Measurements from ENCODE around the gene LYRM4.
A peak's percentile ranks its signal among the peaks of the same experiment; 100 is the strongest.

Gene LYRM4

DNA sequence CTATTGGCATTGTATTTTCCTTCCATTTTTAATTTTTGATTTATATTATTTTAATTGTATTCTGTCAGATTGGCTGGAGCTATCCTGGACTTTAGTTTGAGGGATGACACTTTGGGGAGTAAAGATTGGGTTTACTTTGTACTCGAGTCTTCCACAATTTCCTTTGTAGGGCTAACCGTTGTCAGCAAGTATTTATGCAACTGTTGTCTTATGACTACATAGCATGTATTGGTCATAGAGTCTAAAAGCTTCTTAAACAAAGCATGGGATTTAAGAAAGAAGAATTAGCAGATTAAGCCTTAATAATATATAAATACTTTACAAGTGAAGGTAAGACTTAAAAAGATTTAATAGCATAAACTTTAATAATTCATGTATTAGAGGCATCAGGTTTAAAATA is 20.2 kb upstream of the LYRM4 start:
- no peak for DNase-seq (ENCODE audit: low read depth)

DNA sequence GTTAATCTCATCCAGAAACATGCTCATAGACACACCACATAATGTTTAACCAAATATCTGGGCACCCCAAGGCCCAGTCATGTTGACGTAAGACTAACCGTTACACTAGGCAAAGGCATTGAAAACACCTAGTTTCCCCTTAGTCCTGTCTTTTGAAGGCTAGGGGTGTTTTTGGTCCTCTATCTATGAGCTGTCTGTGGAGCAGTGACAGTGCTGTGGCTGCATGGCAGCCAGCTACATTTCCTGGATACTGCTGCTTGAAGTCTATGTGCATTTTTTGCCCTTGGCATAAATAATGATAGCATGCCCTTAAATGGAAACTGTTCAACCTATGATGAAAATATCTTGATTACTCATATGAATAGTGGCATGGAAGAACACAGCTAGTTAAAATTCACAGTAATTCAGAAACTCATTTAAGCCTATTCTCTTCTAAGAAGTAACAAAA is 19.2 kb upstream of the LYRM4 start:
- no peak for DNase-seq (ENCODE audit: low read depth)

DNA sequence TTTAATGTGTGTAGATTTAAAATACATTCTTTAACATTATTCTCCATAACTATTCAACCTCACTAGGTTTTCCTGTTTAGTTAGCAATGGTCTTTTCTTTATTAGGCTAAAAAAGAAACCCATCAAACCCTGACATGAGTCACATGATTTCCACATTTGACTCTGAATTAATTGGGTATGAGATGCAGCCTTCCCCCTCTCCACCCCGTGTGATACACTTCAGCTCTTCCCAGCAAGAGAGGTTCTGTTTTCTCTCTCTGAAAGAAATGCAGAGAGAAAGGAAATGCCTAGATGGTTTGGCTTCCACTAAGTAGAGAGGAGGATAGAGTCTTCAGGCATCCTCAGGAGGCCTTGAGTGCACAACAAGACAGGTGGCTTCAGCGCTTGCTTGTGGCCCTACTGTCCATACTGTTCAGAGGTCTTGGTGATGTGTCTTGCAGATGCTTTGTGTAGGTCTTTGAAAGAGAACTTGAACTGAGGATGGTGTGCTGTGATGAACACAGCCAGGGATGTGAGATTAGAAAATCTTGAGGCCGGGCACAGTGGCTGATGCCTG is 17.9 kb upstream of the LYRM4 start:
- DNase-seq (ENCODE audit: low read depth), result no peak

DNA sequence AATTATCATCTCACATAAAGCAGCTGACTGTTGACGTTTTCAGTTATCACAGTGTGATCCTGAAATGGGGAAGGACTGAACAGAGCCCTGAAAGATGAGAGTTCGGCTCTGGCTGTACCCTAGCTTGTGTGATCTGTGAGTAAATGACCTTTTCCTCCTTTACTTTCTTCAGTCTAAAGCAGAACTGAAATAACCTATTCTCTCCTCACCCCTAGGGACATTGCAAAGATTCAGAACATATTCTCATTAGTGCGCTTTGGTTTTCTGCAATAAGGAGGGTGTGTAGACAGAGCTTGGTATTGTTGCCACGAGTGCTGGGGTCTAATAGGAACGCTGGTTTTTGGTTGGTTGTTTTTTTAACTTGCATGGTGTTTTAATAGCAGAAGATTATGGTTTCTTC is 17.3 kb upstream of the LYRM4 start:
- DNase-seq (ENCODE audit: low read depth), result no peak

DNA sequence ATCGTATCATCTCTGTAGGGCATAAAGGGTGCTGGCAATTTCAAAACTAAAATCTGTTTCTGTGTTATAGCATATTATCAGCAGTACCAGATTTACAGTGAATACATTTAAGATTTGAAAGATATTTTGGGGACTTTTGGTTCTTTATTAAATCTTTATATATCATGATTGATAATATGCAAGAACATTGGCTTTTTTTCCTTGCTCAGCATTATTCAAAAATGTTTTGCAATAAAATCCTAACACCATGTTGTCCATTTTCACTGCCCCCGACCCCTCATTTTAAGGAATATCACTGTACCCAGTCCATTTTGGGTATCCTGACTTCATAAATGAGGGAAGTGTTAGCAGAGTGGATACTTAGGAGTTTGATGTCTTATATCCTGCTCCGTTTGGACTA is 16.8 kb upstream of the LYRM4 start:
- DNase-seq (ENCODE audit: low read depth), result no peak

DNA sequence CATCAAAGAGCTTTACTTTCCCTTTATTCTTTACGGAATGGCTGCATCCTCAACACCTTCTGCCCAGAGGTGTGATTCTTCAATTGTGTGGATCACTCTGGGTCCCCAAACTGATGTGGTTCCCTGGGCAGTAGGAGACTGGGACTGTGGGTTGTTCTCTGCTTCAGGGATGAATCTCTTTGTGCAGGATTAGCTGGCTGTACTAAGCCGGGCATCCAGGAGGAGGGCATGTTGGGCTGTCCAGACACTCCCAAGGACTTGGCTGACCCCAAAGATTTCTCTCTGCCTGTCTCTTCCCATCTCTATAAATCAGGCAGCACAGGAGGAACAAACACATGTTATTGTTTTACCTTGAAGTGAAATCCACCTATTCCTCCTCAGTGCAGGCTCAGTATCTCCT is 15.8 kb upstream of the LYRM4 start:
- no peak for DNase-seq (ENCODE audit: low read depth)

DNA sequence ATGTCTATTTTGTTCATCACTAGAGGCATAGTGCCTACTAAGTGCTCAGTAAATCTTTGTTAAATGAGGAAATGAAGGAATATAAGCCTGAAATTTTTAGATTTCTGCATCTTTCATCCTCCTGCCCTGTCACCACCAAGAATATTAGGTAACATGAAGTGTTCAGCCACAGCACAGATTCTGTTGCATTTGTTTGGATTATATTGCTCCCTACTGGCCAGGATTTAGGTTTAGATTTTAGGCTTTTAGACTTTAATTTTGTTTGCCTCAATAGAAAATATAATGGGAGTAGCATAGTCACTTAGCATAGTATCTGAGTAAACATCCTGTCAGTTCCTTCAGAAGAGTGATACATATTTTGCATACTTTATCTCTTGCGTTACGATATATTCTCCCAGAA is 14.7 kb upstream of the LYRM4 start:
- no peak for DNase-seq (ENCODE audit: low read depth)

DNA sequence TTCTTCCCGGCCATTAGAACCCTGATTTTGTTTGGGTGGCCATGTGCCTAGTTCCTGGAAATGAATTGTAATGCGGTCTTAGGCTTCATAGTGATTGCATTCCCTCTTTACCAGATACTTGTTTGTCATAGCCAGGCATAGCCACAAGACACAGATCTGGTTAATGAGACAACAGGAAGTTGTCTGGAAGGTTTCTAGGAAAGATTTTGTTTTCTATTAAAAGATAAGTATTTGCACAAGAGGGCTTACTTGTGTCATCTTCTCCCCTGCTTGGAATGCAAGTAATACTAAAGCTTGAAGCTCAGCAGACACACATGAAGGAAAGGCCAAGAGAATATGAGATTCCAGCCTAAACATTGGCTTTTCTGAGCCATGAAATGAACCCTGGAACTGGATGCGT is 13.5 kb upstream of the LYRM4 start:
- no peak for DNase-seq (ENCODE audit: low read depth)

DNA sequence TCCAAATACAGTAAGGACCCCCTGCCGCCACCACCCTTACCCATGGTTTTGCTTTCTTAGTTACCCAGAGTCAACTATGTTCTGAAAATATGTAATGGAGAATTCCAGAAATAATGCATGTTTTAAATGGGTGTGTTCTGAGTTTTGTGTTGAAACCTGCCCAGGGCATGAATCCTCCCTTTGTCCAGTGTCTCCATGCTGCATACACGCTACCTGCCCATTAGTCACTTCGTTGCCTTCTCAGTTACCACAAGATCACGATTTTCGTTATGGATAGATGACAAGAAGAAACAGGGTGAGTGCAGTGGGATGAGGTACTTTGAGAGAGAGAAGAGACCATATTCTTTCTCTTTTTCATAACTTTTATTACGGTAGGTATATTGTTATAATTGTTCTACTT is 11.2 kb upstream of the LYRM4 start:
- DNase-seq (ENCODE audit: low read depth), result no peak

DNA sequence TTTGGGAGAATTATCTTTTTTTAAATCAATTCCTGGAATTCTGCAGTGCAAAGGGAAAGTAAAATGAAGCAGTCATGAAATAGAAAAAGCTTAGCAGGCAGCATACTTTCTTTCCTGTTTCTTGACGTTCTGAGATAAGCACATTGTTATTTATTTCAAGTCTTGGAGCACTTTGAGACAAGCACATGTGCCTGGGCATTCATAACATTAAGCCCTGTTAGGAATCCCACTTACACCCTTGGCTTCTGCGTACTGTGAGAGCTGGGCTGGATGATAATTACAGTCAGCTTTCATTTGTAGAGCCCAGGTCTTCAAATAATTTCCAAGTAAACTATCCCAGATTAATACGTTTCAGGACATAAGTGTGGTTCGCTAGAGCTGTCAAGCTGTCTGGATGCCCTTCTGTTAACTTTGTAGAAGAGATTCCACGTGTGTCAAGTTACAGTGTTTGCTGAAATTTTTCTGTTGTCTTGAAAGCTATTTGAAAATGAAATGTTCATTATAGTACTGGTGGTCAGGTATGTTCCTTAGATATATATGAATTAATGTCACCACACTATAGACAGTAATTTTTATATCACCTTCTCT is 9.4 kb upstream of the LYRM4 start:
- no peak for DNase-seq (ENCODE audit: low read depth)

DNA sequence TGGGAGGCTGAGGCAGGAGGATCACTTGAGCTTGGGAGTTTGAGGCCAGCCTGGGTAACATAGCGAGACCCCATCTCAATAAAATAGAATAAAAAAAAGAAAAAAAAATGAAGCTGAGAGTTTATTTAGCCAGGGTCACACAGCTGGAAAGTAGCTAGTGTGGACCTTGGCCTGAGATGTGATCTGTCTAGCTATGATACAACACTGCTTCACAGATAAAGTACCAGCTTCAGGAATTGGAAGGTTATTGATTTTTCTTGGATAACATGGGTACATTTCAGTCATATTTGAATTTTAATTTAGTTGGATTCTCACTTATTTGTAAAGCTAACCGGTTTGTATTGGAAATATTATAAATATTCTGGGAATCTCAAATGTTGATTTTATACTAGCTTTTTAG is 5.7 kb upstream of the LYRM4 start:
- no peak for DNase-seq (ENCODE audit: low read depth)

DNA sequence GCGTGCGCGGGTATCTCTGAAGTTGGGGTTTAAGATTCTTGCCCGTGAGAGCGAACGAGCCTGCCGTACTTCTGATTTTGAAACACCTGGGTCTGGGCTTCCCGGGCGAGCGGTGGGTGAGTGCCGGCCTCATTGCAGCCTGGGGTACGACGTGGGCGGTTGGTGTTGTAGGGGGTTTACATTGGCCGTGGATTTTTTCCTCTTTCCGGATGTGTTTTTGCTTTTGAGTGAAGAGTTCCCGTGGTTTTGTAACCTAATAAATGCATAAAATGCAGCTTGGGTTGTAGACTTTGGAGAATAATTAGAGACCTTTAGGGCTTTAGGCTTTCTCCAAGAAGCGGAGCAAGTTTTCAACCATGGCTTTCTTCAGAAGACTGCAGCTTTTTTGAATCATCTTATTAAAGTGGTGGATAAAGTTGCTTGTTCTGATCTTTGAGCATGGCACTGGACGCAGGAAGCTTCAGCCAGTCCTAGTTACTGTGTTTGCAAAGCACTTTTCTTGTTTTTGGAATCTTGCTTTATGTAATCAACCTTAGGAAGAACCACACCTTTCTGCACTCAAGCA is 877 bp upstream of the LYRM4 start:
- DNase-seq (ENCODE audit: low read depth), result peak; percentile 20

DNA sequence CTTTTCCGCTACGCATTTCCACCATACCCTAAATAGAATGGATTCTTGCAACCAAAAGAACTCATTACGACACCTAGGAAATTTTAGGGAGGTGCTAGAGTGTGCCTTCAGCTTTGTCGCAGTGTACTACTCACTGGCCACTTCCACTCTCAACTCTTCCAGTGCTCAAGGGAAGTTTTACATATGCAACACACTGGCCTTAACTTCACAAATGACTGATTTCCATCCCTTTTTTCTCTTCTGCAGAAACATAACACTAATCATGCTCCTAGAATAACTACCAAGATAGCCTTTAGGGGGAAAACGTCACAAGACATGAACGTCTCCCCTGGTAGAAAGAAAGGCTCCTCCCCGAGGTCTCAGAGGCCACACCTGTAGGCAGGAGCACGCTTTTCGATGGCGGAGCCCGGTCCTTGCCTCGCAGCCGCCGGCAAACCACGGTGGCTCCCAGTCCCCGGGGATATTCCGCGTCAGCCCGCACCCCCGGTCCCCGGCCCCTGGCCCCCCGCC is 584 bp downstream of the LYRM4 start:
- DNase-seq (ENCODE audit: low read depth), result peak; percentile 54

DNA sequence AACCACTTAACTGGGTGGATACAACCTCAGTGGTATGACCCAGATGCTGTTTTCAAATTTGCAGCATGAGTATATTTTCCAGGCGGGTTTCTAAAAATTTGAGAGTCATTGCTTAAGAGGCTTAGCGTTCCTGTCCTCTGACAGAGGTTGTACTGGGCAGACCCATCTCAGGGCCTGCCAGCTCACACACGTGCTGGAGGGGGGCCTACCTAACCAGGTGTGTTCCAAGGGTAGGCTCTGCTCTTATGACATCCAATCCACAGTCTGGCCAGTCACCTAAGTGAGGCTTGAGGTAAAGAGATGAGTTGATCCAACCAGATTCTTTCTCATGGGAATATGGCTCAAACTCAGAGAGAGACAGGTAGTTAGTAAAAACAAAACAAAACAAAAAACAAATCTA is 1.3 kb downstream of the LYRM4 start:
- DNase-seq (ENCODE audit: low read depth), result no peak

DNA sequence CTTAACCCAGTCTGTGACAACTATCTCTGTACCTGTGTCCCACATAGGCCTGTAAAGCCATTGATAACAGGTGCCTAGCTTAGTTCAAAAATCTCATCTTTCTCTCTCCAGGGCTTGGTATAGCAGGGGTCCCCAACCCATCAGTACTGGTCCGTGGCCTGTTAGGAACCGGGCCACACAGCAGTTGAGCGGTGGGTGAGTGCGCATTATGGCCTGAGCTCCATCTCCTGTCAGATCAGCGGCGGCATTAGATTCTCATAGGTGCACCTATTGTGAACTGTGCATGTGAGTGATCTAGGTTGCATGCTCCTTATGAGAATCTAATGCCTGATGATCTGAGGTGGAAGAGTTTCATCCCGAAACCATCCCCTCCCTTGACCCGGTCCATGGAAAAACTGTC is 3.4 kb downstream of the LYRM4 start:
- no peak for DNase-seq (ENCODE audit: low read depth)

DNA sequence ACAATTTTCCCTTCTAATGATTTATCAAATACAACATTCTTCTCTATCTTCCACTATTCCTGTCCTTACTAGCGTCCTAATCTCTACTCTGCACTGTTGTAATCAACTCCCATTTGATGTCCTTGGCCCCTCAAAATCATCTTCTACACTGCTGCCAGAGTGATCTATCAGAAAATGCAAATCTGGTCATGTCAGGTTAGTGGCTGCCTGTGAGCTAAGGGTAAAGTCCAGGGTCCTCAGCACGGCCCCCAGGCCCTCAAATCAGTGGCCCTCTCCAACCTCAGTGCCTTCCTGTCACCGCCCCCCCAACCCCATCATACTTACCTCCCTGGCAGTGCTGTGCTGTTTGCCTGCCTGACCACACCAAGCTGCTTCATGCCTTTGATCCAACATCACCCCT is 3.8 kb downstream of the LYRM4 start:
- DNase-seq (ENCODE audit: low read depth), result no peak

DNA sequence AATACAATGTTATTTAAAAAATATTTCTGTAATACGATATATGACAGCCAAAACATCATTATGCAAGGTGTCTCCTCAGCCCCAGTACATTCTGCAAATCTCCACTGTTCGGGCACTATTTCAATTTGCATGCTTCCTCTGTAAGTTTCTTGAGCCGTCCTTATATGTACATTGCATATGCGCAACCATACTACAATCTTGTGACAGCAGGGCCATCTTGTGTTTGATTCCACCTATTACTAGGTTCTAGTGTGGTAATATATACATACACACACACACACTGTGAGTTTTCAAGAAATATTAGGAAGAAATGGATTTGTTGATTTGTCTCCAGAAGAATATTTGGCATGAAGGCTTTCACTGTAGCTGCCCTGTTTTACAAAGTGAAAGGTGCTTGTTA is 9.8 kb downstream of the LYRM4 start:
- no peak for DNase-seq (ENCODE audit: low read depth)

DNA sequence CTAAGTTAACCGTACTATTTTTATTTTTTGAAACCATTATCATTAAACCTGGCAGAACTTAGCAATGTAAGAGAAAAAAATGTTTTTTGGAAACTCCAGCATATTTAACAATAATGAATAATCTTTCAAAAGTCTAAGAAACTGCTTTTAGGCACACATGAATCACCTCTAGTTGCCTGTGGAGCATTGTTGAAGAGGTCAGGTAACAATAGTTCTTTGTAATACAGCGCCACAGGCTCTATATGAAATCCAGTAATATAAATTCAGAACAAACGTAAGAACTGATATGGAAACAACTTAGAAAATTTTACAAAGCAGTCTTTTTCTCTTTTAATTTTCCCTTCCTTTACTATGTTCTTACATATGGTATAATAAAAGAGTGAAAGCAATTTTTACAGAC is 10.3 kb downstream of the LYRM4 start:
- no peak for DNase-seq (ENCODE audit: low read depth)

DNA sequence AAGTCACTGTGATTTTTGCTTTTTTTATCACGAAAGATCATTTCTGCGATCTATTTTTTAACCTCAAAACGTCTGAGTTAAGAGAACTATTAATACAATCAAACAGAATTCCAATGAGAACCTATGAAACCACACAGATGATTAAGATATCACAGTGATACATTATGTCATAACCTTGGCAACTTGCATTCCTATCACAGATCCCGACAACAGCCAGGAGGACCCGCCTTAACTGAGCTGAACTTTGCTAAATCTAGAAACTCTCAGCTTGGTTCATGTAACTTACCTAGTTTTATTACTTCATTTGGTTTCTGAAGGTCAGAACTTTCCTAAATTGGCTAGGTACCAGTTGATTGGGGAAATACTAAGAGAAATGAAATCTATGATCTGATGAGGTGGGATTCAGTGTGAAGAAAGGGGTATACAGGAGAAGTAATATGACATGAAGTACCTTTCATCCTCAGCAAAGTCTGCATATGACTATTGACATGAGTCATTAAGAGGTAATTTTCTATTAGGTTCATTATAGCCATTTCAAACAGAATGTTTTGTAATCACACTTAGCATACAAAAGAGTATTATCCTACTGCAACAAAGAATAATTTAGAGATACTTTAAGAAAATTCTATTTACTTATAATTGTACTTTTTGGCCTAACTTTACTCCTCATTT is 11.2 kb downstream of the LYRM4 start:
- no peak for DNase-seq (ENCODE audit: low read depth)

DNA sequence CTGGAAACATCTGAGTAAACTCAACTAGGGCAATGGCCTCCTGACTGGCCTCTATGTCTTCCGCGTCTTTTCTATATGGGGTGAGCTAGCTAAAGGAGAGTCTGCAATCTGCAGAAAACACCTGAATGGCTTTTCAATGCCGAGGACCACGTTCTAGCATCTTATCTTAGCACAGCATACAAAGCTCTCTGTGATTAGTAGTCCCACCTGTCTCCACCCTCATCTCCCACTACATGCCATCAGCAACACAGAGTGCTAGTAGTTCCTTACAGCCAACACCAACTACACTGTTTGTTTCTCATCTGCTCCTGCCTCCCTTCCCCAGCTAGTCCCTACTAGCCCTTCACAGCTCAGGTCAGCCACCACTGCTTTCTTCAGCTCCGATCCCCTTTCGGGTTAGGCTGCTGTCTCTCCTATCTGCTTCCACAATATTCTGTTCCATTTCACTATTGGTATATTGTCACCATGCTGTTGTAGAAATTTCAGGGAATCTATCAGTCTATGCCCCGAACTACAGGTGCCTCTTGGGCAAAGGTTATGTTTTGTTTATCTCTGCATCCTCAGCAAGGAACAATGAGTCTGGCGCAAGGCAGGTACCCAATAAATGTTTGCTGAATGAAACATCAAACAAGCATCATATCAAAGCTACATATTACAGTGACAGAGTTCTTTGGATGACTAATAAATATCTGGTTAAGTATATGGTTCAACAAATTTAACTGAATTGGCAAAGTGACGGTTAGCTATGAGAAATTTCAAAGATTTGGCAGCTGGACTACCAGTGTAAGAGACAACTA is 12.2 kb downstream of the LYRM4 start:
- DNase-seq (ENCODE audit: low read depth), result no peak

DNA sequence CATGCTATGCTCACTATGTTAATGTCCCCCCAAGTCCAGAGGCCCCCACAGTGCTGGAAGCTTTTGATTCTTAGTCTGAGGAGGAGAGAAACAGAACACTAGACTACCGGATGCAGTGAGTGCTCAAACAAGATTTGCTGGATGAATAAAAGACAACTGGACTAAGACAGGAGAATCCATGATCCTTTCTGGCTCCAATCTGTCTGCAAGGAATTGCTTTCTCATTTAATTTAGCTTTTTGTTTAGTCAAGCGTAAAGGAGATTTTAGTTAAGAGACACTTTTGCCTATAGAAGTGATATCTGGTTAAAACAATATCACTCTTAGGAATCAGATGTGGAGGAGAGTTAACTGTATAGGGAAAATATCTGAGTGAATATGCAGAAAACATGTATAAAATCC is 13.5 kb downstream of the LYRM4 start:
- DNase-seq (ENCODE audit: low read depth), result no peak
